Measurements from ENCODE around the gene TRIM65. TPM values are rescaled to one million over a fixed set of nuclear protein-coding genes. Genes with fewer than 3 reads are reported as not detected.
"Not testable (repeated sequence)": the region's sequence is repeated elsewhere in the genome, so short reads cannot be mapped to it uniquely, and the experiment has no call there.

TRIM65 gene
- total RNA-seq, 1 donor from 2014 or later, result 21.9 TPM

DNA sequence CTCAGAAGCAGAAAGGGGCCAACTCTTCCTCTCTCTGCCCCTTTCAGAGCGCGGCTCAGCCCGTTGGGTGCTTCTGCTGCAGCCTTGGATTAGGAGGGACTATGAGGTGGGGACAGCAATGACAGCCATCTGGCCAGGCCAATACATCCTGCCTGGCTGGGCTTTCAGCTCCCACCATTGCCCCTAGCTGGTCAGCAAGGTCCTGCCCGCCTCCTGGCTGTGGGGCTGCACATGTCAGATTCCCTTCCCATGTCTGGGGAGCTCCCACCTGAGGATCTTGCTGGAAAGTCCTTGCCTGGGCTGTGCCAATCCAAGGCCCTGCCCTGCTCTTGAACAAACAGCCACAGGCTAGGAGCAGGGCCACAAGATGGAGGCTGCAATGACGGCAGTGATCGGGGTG is 8.3 kb downstream of the TRIM65 start:
- H3K9me3 Mint-ChIP-seq, result no peaks in the 10 kb centered on the region
- no peak overlapping the region for H3K27ac Mint-ChIP-seq
- peaks cover 4% of the 10 kb centered on the region for H3K27me3 Mint-ChIP-seq (ENCODE audit: low read depth)
- TF ChIP-seq, protein P1, sequence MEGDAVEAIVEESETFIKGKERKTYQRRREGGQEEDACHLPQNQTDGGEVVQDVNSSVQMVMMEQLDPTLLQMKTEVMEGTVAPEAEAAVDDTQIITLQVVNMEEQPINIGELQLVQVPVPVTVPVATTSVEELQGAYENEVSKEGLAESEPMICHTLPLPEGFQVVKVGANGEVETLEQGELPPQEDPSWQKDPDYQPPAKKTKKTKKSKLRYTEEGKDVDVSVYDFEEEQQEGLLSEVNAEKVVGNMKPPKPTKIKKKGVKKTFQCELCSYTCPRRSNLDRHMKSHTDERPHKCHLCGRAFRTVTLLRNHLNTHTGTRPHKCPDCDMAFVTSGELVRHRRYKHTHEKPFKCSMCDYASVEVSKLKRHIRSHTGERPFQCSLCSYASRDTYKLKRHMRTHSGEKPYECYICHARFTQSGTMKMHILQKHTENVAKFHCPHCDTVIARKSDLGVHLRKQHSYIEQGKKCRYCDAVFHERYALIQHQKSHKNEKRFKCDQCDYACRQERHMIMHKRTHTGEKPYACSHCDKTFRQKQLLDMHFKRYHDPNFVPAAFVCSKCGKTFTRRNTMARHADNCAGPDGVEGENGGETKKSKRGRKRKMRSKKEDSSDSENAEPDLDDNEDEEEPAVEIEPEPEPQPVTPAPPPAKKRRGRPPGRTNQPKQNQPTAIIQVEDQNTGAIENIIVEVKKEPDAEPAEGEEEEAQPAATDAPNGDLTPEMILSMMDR (IDR thresholded peaks at IDR 0.05; ENCODE audit: unreplicated experiment), result no peak
- no peaks in the 10 kb centered on the region for H3K4me1 Mint-ChIP-seq
- H3K36me3 Mint-ChIP-seq, result peaks cover 6% of the 10 kb centered on the region
- DNase-seq (ENCODE audit: low spot score in 2 of 2, unreplicated experiment in 2 of 2), result no peak
- no peak overlapping the region for H3K4me3 Mint-ChIP-seq

DNA sequence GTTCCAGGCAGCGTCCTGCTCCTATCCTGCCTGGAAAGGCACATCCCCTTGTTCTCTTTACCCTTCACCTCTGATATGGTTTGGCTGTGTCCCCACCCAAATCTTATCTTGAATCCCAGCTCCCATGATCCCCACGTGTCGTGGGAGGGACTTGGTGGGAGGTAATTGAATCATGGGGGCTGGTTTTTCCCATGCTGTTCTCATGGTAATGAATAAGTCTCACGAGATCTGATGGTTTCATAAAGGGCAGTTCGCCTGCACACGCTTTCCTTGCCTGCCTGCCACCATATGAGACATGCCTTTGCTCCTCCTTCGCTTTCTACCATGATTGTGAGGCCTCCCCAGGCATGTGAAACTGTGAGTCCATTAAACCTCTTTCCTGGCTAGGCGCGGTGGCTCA is 10.9 kb downstream of the TRIM65 start:
- DNase-seq (ENCODE audit: low spot score in 2 of 2, unreplicated experiment in 2 of 2); H3K4me3 Mint-ChIP-seq; H3K36me3 Mint-ChIP-seq; H3K4me1 Mint-ChIP-seq; H3K27ac Mint-ChIP-seq; H3K9me3 Mint-ChIP-seq: not testable (repeated sequence)
- peaks cover 23% of the 10 kb centered on the region for H3K27me3 Mint-ChIP-seq (ENCODE audit: low read depth)

GRCh38 chr17:75885431-75885830 is 11.3 kb downstream of the TRIM65 start:
- H3K4me1 Mint-ChIP-seq, result no peaks in the 10 kb centered on the region
- H3K27ac Mint-ChIP-seq, result no peak overlapping the region
- H3K36me3 Mint-ChIP-seq, result peaks cover 3% of the 10 kb centered on the region
- no peak overlapping the region for H3K4me3 Mint-ChIP-seq
- no peak for DNase-seq (ENCODE audit: low spot score in 2 of 2, unreplicated experiment in 2 of 2)
- H3K9me3 Mint-ChIP-seq, result no peaks in the 10 kb centered on the region
- H3K27me3 Mint-ChIP-seq (ENCODE audit: low read depth), result peaks cover 27% of the 10 kb centered on the region
- TF ChIP-seq, protein P1 (IDR thresholded peaks at IDR 0.05; ENCODE audit: unreplicated experiment), result no peak

DNA sequence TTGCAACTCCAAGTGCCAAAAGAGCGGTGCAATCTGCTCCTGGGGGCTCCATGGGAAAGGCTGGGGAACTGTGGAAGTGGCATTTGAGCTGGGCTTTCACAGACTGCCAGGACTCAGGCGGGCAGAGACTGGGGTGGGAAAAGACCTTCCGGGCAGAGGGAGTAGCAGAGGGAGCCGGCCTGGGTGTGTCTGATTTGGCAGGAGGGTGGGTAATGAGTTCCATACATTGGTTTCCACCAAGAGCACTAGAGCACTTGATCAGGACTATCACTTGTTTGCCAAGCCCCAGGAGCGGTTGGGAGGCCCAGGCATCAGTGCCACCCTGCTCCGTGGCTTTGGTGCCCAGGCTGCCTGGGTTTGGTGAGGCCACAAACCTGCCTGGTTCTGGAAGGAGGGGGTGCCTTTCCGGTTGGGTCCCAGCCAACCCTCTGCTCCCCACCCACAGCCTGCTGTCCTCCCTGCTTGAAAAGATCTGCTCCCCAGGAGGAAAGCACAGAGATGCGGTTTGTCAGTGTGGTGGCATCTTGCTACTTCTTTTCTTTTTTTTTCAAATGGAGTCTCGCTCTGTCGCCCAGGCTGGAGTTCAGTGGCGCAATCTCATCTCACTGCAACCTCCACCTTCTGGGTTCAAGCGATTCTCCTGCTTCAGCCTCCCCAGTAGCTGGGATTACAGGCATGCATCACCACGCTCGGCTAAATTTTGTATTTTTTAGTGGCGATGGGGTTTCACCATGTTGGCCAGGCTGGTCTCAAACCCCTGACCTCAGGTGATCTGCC is 14.9 kb downstream of the TRIM65 start:
- peaks cover 12% of the 10 kb centered on the region for H3K4me1 Mint-ChIP-seq
- H3K36me3 Mint-ChIP-seq, result no peaks in the 10 kb centered on the region
- peaks cover 55% of the 10 kb centered on the region for H3K27me3 Mint-ChIP-seq (ENCODE audit: low read depth)
- no peak overlapping the region for H3K27ac Mint-ChIP-seq
- H3K9me3 Mint-ChIP-seq, result no peaks in the 10 kb centered on the region
- TF ChIP-seq, protein P1 (IDR thresholded peaks at IDR 0.05; ENCODE audit: unreplicated experiment), result no peak
- no peak for DNase-seq (ENCODE audit: low spot score in 2 of 2, unreplicated experiment in 2 of 2)
- H3K4me3 Mint-ChIP-seq, result no peak overlapping the region

DNA sequence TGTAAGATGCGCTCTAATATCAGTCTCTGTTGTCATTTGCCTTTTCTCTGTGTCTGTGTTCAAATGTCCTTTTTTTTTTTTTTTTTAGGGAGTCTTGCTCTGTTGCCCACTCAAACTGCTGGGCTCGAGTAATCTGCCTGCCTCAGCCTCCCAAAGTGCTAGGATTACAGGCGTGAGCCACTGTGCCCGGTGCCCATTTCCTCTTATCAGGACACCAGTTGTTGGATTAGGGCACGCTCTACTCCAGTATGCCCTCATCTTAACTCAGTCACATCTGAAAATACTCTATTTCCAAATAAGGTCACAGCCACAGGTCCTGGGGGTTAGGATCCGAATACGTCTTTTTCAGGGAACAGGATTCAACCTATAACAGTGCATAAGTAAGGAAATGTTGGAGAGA is 16.5 kb downstream of the TRIM65 start:
- peaks cover 16% of the 10 kb centered on the region for H3K4me1 Mint-ChIP-seq
- no peak for DNase-seq (ENCODE audit: low spot score in 2 of 2, unreplicated experiment in 2 of 2)
- no peak overlapping the region for H3K27ac Mint-ChIP-seq
- H3K27me3 Mint-ChIP-seq (ENCODE audit: low read depth), result peaks cover 66% of the 10 kb centered on the region
- TF ChIP-seq, protein P1 (IDR thresholded peaks at IDR 0.05; ENCODE audit: unreplicated experiment), result no peak
- H3K4me3 Mint-ChIP-seq, result peak overlapping the region; percentile 4
- no peaks in the 10 kb centered on the region for H3K36me3 Mint-ChIP-seq
- no peaks in the 10 kb centered on the region for H3K9me3 Mint-ChIP-seq

DNA sequence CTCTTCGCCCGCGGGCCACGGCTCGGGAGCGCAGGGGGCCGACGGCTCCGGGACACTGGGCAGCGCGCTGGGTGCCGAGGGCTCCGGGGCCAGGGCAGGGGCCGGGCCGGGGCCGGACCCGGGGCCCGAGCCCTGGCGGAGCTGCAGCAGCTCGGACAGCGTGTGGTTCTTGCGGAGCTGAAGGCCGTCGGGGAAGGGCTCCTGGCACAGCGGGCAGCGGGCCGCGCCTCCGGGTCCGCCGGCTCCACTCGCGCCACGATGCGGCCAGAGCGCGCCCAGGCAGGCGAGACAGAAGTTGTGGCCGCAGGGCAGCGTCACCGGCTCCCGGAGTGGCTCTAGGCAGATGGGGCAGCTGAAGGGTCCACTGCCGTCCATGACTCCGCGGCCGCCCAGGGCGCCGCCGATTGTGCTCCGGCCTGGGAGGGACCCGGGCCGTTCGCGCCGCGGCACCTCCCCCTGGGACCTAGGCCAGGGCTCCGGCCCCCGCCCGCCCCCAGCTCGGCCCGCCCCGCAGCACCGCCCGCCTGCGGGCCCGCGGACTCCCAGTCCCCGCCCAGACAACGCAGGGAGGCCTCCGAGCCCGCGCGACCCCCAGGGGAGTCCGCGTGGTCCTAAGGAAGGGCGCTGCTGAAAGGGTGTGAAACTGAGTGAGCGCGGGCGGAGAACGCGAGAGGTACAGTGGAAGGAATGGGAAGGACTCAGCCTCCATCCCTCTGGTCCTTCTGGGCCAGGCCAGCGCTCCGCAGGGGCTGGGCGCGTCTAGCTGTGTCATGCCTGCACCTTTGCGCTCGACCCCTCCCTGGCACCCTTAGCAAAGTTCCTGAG is 18.4 kb downstream of the TRIM65 start, which contains the start of gene TRIM47:
Gene TRIM47, minus strand, starts transcription at position 408 of the 825 bp plus-strand sequence. Its CDS starts 33 bp downstream, at position 375.
- Mint-ChIP-seq H3K4me3 (peak within 1 kb of the TSS; percentile 64), H3K4me1 (peaks cover 16% of the 10 kb centered on the region), H3K27ac (no peak within 1 kb of the TSS), H3K36me3 (no peaks in the 10 kb centered on the region), H3K27me3 (ENCODE audit: low read depth) (peaks cover 72% of the 10 kb centered on the region), H3K9me3 (no peaks in the 10 kb centered on the region)
- TF ChIP-seq, protein P1 (IDR thresholded peaks at IDR 0.05; ENCODE audit: unreplicated experiment), result no peak
- DNase-seq (ENCODE audit: low spot score in 2 of 2, unreplicated experiment in 2 of 2), result no peak
